A549 (cell line): Measurements from ENCODE around the gene NOTCH4.

ENCODE experiments used
- CBX2 ChIP-seq: fragments of 200-600 bp; sonication (generic); IDR thresholded peaks from 2 replicates; pipeline ENCODE4 v1.6.1; 2016; ENCODE audit warnings: low read depth, mild to moderate bottlenecking, borderline replicate concordance
- CTCF ChIP-seq: fragments of >200 bp; sonication (Bioruptor Twin); formaldehyde crosslinking; IDR thresholded peaks from 3 replicates; pipeline ENCODE4 v1.5.1; 2016
- E2F6 ChIP-seq: IDR thresholded peaks from 2 replicates; pipeline ENCODE4 v1.6.1; 2012; ENCODE audit warnings: low read depth, borderline replicate concordance
- ESRRA ChIP-seq: fragments of 150-350 bp; IDR thresholded peaks from 2 replicates; pipeline ENCODE4 v1.6.1; 2014; ENCODE audit warnings: mild to moderate bottlenecking, low read length, borderline replicate concordance
- MAX ChIP-seq: IDR thresholded peaks from 2 replicates; pipeline ENCODE4 v1.6.1; 2012
- NFE2L2 ChIP-seq: fragments of 150-350 bp; conservative IDR thresholded peaks from 2 replicates; pipeline ENCODE4 v1.6.1; 2014; ENCODE audit warnings: low read length
- PBX3 ChIP-seq: IDR thresholded peaks from 2 replicates; pipeline ENCODE4 v1.6.1; 2012
- POLR2A ChIP-seq: IDR thresholded peaks from 2 replicates; pipeline ENCODE4 v1.6.1; 2012; ENCODE audit warnings: mild to moderate bottlenecking, low read length
- RAD21 ChIP-seq, 2 experiments: fragments of >200 bp in 1 of 2; sonication (Bioruptor Twin) in 1 of 2; formaldehyde crosslinking in 1 of 2; IDR thresholded peaks in 1 of 2; conservative IDR thresholded peaks in 1 of 2; 2 replicates in 1 of 2; 3 replicates in 1 of 2; pipeline ENCODE4 v1.6.1; 2012 to 2018; ENCODE audit warnings: inconsistent platforms in 1 of 2
- ZC3H11A ChIP-seq: fragments of 450-650 bp; IDR thresholded peaks from 2 replicates; pipeline ENCODE4 v1.6.1; 2014; ENCODE audit warnings: antibody characterized with exemption, mild to moderate bottlenecking

GRCh38 chr6:32151863-32152768 is 71.8 kb downstream of the NOTCH4 start, which contains the start of gene PRRT1:
- TF ChIP-seq RAD21 (conservative IDR thresholded peaks at IDR 0.05 in 1 of 2, IDR thresholded peaks at IDR 0.05 in 1 of 2): no peak
- TF ChIP-seq CTCF: no peak
- no peak for TF ChIP-seq MAX
- TF ChIP-seq POLR2A: no peak
- no peak for TF ChIP-seq NFE2L2
- no peak for TF ChIP-seq PBX3
- TF ChIP-seq ESRRA: no peak
- TF ChIP-seq ZC3H11A: no peak
- TF ChIP-seq CBX2: no peak
- no peak for TF ChIP-seq E2F6
